Aorta (tissue), 5 donors: ENCODE measurements around the gene FLYWCH2. TPM values are rescaled to one million over a fixed set of nuclear protein-coding genes. Genes with fewer than 3 reads are reported as not detected.

ENCODE experiments used
- ATAC-seq: fragments of 200-7000 bp; cut with Tn5 transposase; one replicate; pipeline ENCODE4 v1.9.1; 2022; ENCODE audit warnings: moderate library complexity; ENCODE audit not compliant: low FRiP score
- DNase-seq, 2 donors: peaks; one replicate each; pipeline ENCODE4 v3.0.0-alpha.2; 2020
- H3K27ac ChIP-seq, 2 donors: one replicate each; pipeline ENCODE4 v1.5.1; 2013; ENCODE audit warnings: low read length in 2 of 2, mild to moderate bottlenecking in 2 of 2, moderate library complexity in 2 of 2, control low read depth in 1 of 2, inconsistent platforms in 1 of 2, low read depth in 1 of 2
- H3K27me3 ChIP-seq, 2 donors: one replicate each; pipeline ENCODE4 v1.6.1; 2013; ENCODE audit warnings: control low read depth in 1 of 2, low read length in 1 of 2, mild to moderate bottlenecking in 1 of 2, moderate library complexity in 1 of 2; ENCODE audit not compliant: insufficient read depth in 2 of 2, control insufficient read depth in 1 of 2
- H3K36me3 ChIP-seq, 2 donors: one replicate each; pipeline ENCODE4 v1.6.1; 2013; ENCODE audit warnings: control low read depth in 1 of 2, low read length in 1 of 2, mild to moderate bottlenecking in 1 of 2; ENCODE audit not compliant: insufficient read depth in 2 of 2, control insufficient read depth in 1 of 2
- H3K4me1 ChIP-seq, 2 donors: one replicate each; pipeline ENCODE4 v1.6.1; 2013; ENCODE audit warnings: low read length in 2 of 2, control low read depth in 1 of 2, mild to moderate bottlenecking in 1 of 2, moderate library complexity in 1 of 2; ENCODE audit not compliant: insufficient read depth in 2 of 2, control insufficient read depth in 1 of 2
- H3K4me3 ChIP-seq, 2 donors: one replicate each; pipeline ENCODE4 v1.5.1; 2013; ENCODE audit warnings: low read length in 2 of 2, control low read depth in 1 of 2, mild to moderate bottlenecking in 1 of 2
- H3K9me3 ChIP-seq: one replicate; pipeline ENCODE4 v1.6.1; 2013; ENCODE audit warnings: mild to moderate bottlenecking, low read length; ENCODE audit not compliant: control insufficient read depth
- WGBS, 2 donors: extraction: QIAGEN DNeasy Blood & Tissue Kit; methylation state at CpG; one replicate each; pipeline ENCODE4 v1.1.7; 2013; 5-methylcytosine and 5-hydroxymethylcytosine counted together
- intact Hi-C, 2 donors: fragments of 100-400 bp; cut with DNase I; formaldehyde crosslinking; loops; one replicate each; pipeline versions ENCODE4 v1.14.2 to v1.15.0; 2022
- polyA plus RNA-seq, 2 donors: library from polyadenylated mRNA; stranded (reverse); fragments of 200-250 nt; gene quantifications; one replicate each; pipeline ENCODE4 v1.2.3, GENCODE V29; 2013
- total RNA-seq, 2 donors: library from RNA; stranded (reverse); fragmentation: NEBNext Ultra II Directional; extraction: Animal tissue kit (Norgen Biotek cat#: 25700); gene quantifications; one replicate each; pipeline ENCODE4 v1.2.1, GENCODE V29; 2021
- donor health status: healthy with polysubstance abuse.
- donor health status: Bipolar disorder and iron deficiency.
- donor health status: DM: no; HTN: no; CAD: no.
- donor health status: DM: no; HTN: no; CAD: no.
- donor health status: DM: yes; HTN: yes; CAD: no.

FLYWCH2 gene
- total and polyA plus RNA-seq, 4 donors = 11.5 to 32.6 (median 16.7) TPM

- Histone ChIP-seq H3K27ac (no peak overlapping the region), H3K4me3 (no peak overlapping the region), H3K27me3 (no peaks in the 10 kb centered on the region), H3K36me3 (no peaks in the 10 kb centered on the region), H3K9me3 (no peaks in the 10 kb centered on the region), H3K4me1 (peaks cover 0 to 2% of the 10 kb centered on the region in 2 donors)
- ATAC-seq (no peak), DNase-seq (no peak)
- intact Hi-C loops = no loop called here
- WGBS, 2 donors = 85 to 87% methylated on average over 13 of the region's 13 CpGs
Observed at GRCh38 chr16:2915196-2915929, 32.3 kb downstream of the FLYWCH2 start.

GRCh38 chr16:2919511-2920255, 36.7 kb downstream of the FLYWCH2 start:
- peak in 1 of 2 donors; percentile 70 for DNase-seq
- WGBS, 2 donors = 7 to 8% methylated on average over 13 of the region's 13 CpGs
- Histone ChIP-seq H3K27ac (peak overlapping the region in 1 of 2 donors; percentile 74), H3K4me3 (no peak overlapping the region), H3K27me3 (no peaks in the 10 kb centered on the region), H3K36me3 (peaks cover 0 to 2% of the 10 kb centered on the region in 2 donors), H3K9me3 (no peaks in the 10 kb centered on the region), H3K4me1 (peaks cover 0 to 2% of the 10 kb centered on the region in 2 donors)
- intact Hi-C loops = loop anchor here (2.0 kb wide), 1 partner anchor 45 kb away; no protein-coding TSS in a partner anchor
- peak; percentile 91 for ATAC-seq

GRCh38 chr16:2923481-2923880, 40.5 kb downstream of the FLYWCH2 start:
- WGBS, 2 donors = 94 to 95% methylated on average over 14 of the region's 14 CpGs
- Histone ChIP-seq H3K36me3 (peaks cover 0 to 2% of the 10 kb centered on the region in 2 donors), H3K9me3 (no peaks in the 10 kb centered on the region), H3K4me3 (no peak overlapping the region), H3K4me1 (peaks cover 0 to 2% of the 10 kb centered on the region in 2 donors), H3K27ac (no peak overlapping the region), H3K27me3 (no peaks in the 10 kb centered on the region)
- ATAC-seq (no peak), DNase-seq (no peak)
- intact Hi-C loops = no loop called here

DNA sequence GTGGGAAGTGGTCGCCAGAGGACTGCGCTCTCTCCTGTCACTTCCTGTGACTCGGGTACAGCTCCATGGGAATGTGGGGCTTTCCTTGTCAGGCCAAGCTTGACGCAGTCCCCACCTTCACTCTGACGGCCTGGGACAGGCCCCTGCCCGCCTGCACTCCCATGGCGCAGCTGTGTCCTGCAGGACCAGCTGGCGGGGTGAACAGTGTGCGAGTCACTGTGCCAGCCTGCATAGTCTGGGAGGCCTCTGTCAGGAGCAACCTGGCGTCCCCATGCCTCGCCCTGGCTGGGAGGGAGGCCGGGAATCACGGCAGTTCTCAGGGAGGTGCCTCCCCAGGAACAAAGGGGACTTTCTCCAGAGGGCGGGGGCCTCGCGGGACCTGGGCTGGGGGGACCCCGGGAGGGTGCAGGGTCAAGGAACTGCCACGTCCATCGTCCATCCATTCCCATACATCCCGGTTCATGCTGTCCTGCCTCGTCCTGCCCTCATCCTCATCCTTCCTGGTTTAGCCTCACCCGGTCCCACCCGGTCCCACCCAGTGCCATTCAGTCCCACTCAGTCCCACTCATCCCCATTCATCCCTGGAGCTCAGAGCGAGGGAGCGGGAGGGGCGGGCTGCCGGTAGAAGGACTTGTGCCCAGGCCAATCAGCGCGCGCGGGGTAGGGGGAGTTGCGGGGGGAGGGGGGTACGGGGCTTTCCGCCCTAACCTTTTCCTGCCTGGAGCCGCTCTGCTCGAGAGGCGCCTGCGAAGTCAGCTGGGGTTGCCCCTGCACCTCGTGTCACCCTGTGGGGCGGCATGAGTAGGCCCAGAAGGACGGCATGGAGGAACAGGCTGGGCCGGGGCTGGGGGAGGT, 42.1 kb downstream of the FLYWCH2 start:
- WGBS, 2 donors = 77 to 78% methylated on average over 32 to 42 of the region's 42 CpGs
- no peaks in the 10 kb centered on the region for H3K9me3 ChIP-seq
- ATAC-seq (peak; percentile 16), DNase-seq (no peak)
- H3K27me3 ChIP-seq = no peaks in the 10 kb centered on the region
- no peak overlapping the region for H3K27ac ChIP-seq
- H3K4me3 ChIP-seq = no peak overlapping the region
- intact Hi-C loops = no loop called here
- H3K36me3 ChIP-seq = peaks cover 0 to 6% of the 10 kb centered on the region in 2 donors
- H3K4me1 ChIP-seq = no peaks in the 10 kb centered on the region

GRCh38 chr16:2925951-2926649, 43.1 kb downstream of the FLYWCH2 start:
- H3K36me3 ChIP-seq = peaks cover 0 to 7% of the 10 kb centered on the region in 2 donors
- ATAC-seq (no peak), DNase-seq (no peak)
- H3K4me3 ChIP-seq = no peak overlapping the region
- no peaks in the 10 kb centered on the region for H3K9me3 ChIP-seq
- 80 to 83% methylated on average over 9 of the region's 9 CpGs for WGBS, 2 donors
- intact Hi-C loops = loop anchor here in 1 of 2 donors (2.0 kb wide), 1 partner anchor 57 kb away; no protein-coding TSS in a partner anchor
- no peaks in the 10 kb centered on the region for H3K4me1 ChIP-seq
- H3K27me3 ChIP-seq = no peaks in the 10 kb centered on the region
- H3K27ac ChIP-seq = no peak overlapping the region

- H3K4me1 ChIP-seq = no peaks in the 10 kb centered on the region
- no peak overlapping the region for H3K4me3 ChIP-seq
- intact Hi-C loops = loop anchor here in 1 of 2 donors (2.0 kb wide), 1 partner anchor 58 kb away; no protein-coding TSS in a partner anchor
- DNase-seq = no peak
- WGBS, 2 donors = 73 to 78% methylated on average over 5 of the region's 5 CpGs
- H3K36me3 ChIP-seq = peaks cover 0 to 7% of the 10 kb centered on the region in 2 donors
- no peak overlapping the region for H3K27ac ChIP-seq
- H3K9me3 ChIP-seq = no peaks in the 10 kb centered on the region
- no peak for ATAC-seq
- no peaks in the 10 kb centered on the region for H3K27me3 ChIP-seq
Observed at GRCh38 chr16:2926650-2926999, 43.6 kb downstream of the FLYWCH2 start.

DNA sequence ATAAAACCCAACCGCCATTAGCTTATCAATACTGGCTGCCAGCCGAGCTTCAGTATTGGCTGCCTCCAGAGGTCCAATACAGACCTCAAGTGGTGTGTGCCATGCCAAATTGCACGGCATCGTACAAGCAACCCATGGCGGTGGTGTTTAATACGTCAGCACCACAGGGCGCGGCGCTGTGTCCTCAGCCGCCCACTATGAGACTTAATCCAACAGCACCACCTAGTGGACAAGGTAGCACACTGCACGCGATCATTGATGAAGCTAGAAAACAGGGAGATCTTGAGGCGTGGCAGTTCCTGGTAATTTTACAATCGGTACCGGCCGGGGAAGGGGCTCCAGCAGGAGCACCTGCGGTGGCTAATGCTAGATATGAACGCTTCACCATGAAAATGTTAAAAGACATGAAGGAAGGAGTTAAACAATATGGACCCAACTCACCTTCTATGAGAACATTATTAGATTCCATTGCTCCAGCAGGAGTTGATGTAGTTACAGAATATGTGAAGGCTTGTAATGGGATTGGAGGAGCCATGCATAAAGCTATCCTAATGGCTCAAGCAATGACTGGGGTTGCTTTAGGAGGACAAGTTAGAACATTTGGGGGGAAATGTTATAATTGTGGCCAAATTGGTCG, 44.1 kb downstream of the FLYWCH2 start:
- intact Hi-C loops = loop anchor here in 1 of 2 donors (2.0 kb wide), 1 partner anchor 58 kb away; no protein-coding TSS in a partner anchor
- 7% methylated on average over 19 of the region's 19 CpGs for WGBS, 2 donors
- Histone ChIP-seq H3K4me1 (no peaks in the 10 kb centered on the region), H3K36me3 (peaks cover 0 to 7% of the 10 kb centered on the region in 2 donors), H3K27ac (no peak overlapping the region), H3K4me3 (no peak overlapping the region), H3K27me3 (no peaks in the 10 kb centered on the region), H3K9me3 (no peaks in the 10 kb centered on the region)
- DNase-seq (peak; percentile 91 to 94), ATAC-seq (peak; percentile 93)
